Endothelial cell (in vitro differentiated cells): ENCODE measurements around the gene GTF3A. TPM values are rescaled to one million over a fixed set of nuclear protein-coding genes. Genes with fewer than 3 reads are reported as not detected.
A peak's percentile ranks its signal among the peaks of the same experiment; 100 is the strongest.

Experiments used
- DNase-seq: peaks from one replicate; pipeline ENCODE4 v3.0.0; 2021; ENCODE audit warnings: low spot score
- H3K27ac Mint-ChIP-seq: one replicate; pipeline ENCODE4 v1.8.0; 2021; ENCODE audit warnings: mixed read lengths, inconsistent platforms; ENCODE audit not compliant: unreplicated experiment
- H3K27me3 Mint-ChIP-seq: one replicate; pipeline ENCODE4 v1.8.0; 2021; ENCODE audit warnings: mild to moderate bottlenecking, moderate library complexity, mixed read lengths, inconsistent platforms; ENCODE audit not compliant: unreplicated experiment
- H3K36me3 Mint-ChIP-seq: one replicate; pipeline ENCODE4 v1.8.0; 2021; ENCODE audit warnings: mild to moderate bottlenecking, low read depth, mixed read lengths, inconsistent platforms; ENCODE audit not compliant: unreplicated experiment
- H3K4me1 Mint-ChIP-seq: one replicate; pipeline ENCODE4 v1.8.0; 2021; ENCODE audit warnings: mild to moderate bottlenecking, mixed read lengths, inconsistent platforms; ENCODE audit not compliant: unreplicated experiment
- H3K4me3 Mint-ChIP-seq: one replicate; pipeline ENCODE4 v1.8.0; 2021; ENCODE audit warnings: mild to moderate bottlenecking, mixed read lengths, inconsistent platforms; ENCODE audit not compliant: unreplicated experiment
- H3K9me3 Mint-ChIP-seq: one replicate; pipeline ENCODE4 v1.8.0; 2021; ENCODE audit warnings: mixed read lengths, inconsistent platforms; ENCODE audit not compliant: unreplicated experiment
- CTCF ChIP-seq: fragments of 200-600 bp; sonication (generic); IDR thresholded peaks from one replicate; pipeline ENCODE4 v1.5.0; 2021; ENCODE audit warnings: antibody characterized with exemption; ENCODE audit not compliant: unreplicated experiment
- total RNA-seq: library from RNA; stranded (reverse); fragmentation: NEBNext Ultra II Directional; extraction: Animal tissue kit (Norgen Biotek cat#: 25700); gene quantifications from one replicate; pipeline ENCODE4 v1.2.1, GENCODE V29; 2021; ENCODE audit not compliant: unreplicated experiment

GTF3A gene
- total RNA-seq, 1 donor from 2014 or later = 73.6 TPM

GRCh38 chr13:27423333-27423732, 1.1 kb upstream of the GTF3A start:
- no peak for TF ChIP-seq CTCF

GRCh38 chr13:27425158-27425917, 919 bp downstream of the GTF3A start:
- peaks cover 6% of the 10 kb centered on the region for H3K27me3 Mint-ChIP-seq
- H3K9me3 Mint-ChIP-seq = no peaks in the 10 kb centered on the region
- TF ChIP-seq CTCF = no peak
- peaks cover 29% of the 10 kb centered on the region for H3K4me1 Mint-ChIP-seq
- peaks cover 7% of the 10 kb centered on the region for H3K36me3 Mint-ChIP-seq
- peak overlapping the region; percentile 89 for H3K4me3 Mint-ChIP-seq
- no peak for DNase-seq
- H3K27ac Mint-ChIP-seq = peak overlapping the region; percentile 73

More at GRCh38 chr13:27423333-27423732, 1.1 kb upstream of the GTF3A start:
- DNase-seq = no peak
- no peaks in the 10 kb centered on the region for H3K9me3 Mint-ChIP-seq
- H3K4me3 Mint-ChIP-seq = no peak overlapping the region
- peaks cover 7% of the 10 kb centered on the region for H3K36me3 Mint-ChIP-seq
- H3K27ac Mint-ChIP-seq = no peak overlapping the region
- peaks cover 29% of the 10 kb centered on the region for H3K4me1 Mint-ChIP-seq
- H3K27me3 Mint-ChIP-seq = peaks cover 6% of the 10 kb centered on the region

- no peak for TF ChIP-seq CTCF
Measured at GRCh38 chr13:27425918-27426630, 1.7 kb downstream of the GTF3A start.

GRCh38 chr13:27427641-27428040, 3.2 kb downstream of the GTF3A start:
- DNase-seq = no peak
- H3K4me3 Mint-ChIP-seq = no peak overlapping the region
- no peaks in the 10 kb centered on the region for H3K9me3 Mint-ChIP-seq
- peaks cover 17% of the 10 kb centered on the region for H3K36me3 Mint-ChIP-seq
- no peak overlapping the region for H3K27ac Mint-ChIP-seq
- peaks cover 8% of the 10 kb centered on the region for H3K27me3 Mint-ChIP-seq
- H3K4me1 Mint-ChIP-seq = peaks cover 29% of the 10 kb centered on the region
- no peak for TF ChIP-seq CTCF

More at GRCh38 chr13:27425918-27426630, 1.7 kb downstream of the GTF3A start:
- H3K27me3 Mint-ChIP-seq = peaks cover 8% of the 10 kb centered on the region
- peak overlapping the region; percentile 73 for H3K27ac Mint-ChIP-seq
- H3K4me1 Mint-ChIP-seq = peaks cover 29% of the 10 kb centered on the region
- H3K4me3 Mint-ChIP-seq = peak overlapping the region; percentile 74
- no peaks in the 10 kb centered on the region for H3K9me3 Mint-ChIP-seq
- peak; percentile 41 for DNase-seq
- H3K36me3 Mint-ChIP-seq = peaks cover 15% of the 10 kb centered on the region

- no peak for TF ChIP-seq CTCF
- DNase-seq = no peak
- Mint-ChIP-seq H3K9me3 (no peaks in the 10 kb centered on the region), H3K27ac (no peak overlapping the region), H3K27me3 (peaks cover 8% of the 10 kb centered on the region), H3K36me3 (peaks cover 17% of the 10 kb centered on the region), H3K4me3 (no peak overlapping the region), H3K4me1 (peaks cover 29% of the 10 kb centered on the region)
Measured at GRCh38 chr13:27428160-27428559, 3.7 kb downstream of the GTF3A start.
